H1 (cell line): ENCODE results near the gene VIPAS39. TPM values are rescaled to one million over a fixed set of nuclear protein-coding genes. Genes with fewer than 3 reads are reported as not detected.

Source experiments
- CTCF ChIA-PET: fragments of 300-600 bp; sonication (Branson Sonifier 250); formaldehyde crosslinking; loops from one replicate; lab custom pipeline; 2021; ENCODE audit not compliant: partially characterized antibody; lab: Charles Lee
- POLR2A ChIA-PET: fragments of 300-600 bp; sonication (Branson Sonifier 250); formaldehyde crosslinking; loops from one replicate; lab custom pipeline; 2021; ENCODE audit warnings: inconsistent platforms; ENCODE audit not compliant: partially characterized antibody; lab: Charles Lee
- DNase-seq, 2 experiments: peaks; one replicate each; pipeline versions ENCODE4 v3.0.0 to v3.0.0-alpha.2; 2010 to 2022; ENCODE audit warnings: low spot score in 2 of 2, low read depth in 1 of 2, mixed read lengths in 1 of 2
- FAIRE-seq: peaks from 2 replicates; lab custom pipeline; 2011; peaks lifted over from hg19 to GRCh38; lab: Jason Lieb, UNC
- H2AFZ ChIP-seq: 2 replicates; pipeline ENCODE4 v1.8.1; 2012; ENCODE audit warnings: low read length, inconsistent platforms
- H2AK5ac ChIP-seq: 2 replicates; pipeline ENCODE4 v1.6.1; 2013; ENCODE audit warnings: low read depth, low read length
- H2BK120ac ChIP-seq: replicated peaks from 2 replicates; pipeline ENCODE3; 2013; ENCODE audit warnings: low read depth, low read length, inconsistent platforms
- H2BK12ac ChIP-seq: 2 replicates; pipeline ENCODE4 v1.6.1; 2013; ENCODE audit warnings: low read depth, low read length
- H2BK15ac ChIP-seq: 2 replicates; pipeline ENCODE4 v1.6.1; 2013; ENCODE audit warnings: low read length
- H2BK20ac ChIP-seq: 2 replicates; pipeline ENCODE4 v1.6.1; 2013; ENCODE audit warnings: low read length
- H2BK5ac ChIP-seq: 2 replicates; pipeline ENCODE4 v1.6.1; 2013; ENCODE audit warnings: low read depth, low read length
- H3K14ac ChIP-seq: 2 replicates; pipeline ENCODE4 v1.6.1; 2013; ENCODE audit warnings: inconsistent platforms; ENCODE audit not compliant: insufficient read length
- H3K18ac ChIP-seq: 2 replicates; pipeline ENCODE4 v1.6.1; 2013; ENCODE audit warnings: low read length; ENCODE audit errors: extremely low read depth
- H3K23ac ChIP-seq: 2 replicates; pipeline ENCODE4 v1.6.1; 2013; ENCODE audit warnings: inconsistent platforms; ENCODE audit not compliant: insufficient read length
- H3K23me2 ChIP-seq: 2 replicates; pipeline ENCODE4 v1.6.1; 2013; ENCODE audit warnings: low read depth, low read length
- H3K27ac ChIP-seq: 2 replicates; pipeline ENCODE4 v1.6.1; 2011; ENCODE audit warnings: low read depth, low read length, inconsistent platforms
- H3K27me3 ChIP-seq, 4 experiments: replicated peaks in 1 of 4; 1 replicate in 1 of 4; 2 replicates in 3 of 4; pipeline versions ENCODE4 v1.6.1 to v1.8.1; 2011 to 2013; ENCODE audit warnings: low read length in 3 of 4, mild to moderate bottlenecking in 3 of 4, inconsistent platforms in 2 of 4, mixed read lengths in 2 of 4, moderate library complexity in 1 of 4; ENCODE audit not compliant: control insufficient read depth in 3 of 4, insufficient read depth in 3 of 4; ENCODE audit errors: extremely low read depth in 1 of 4
- H3K36me3 ChIP-seq, 4 experiments: 2 replicates each; pipeline versions ENCODE4 v1.6.1 to v1.8.1; 2011 to 2013; ENCODE audit warnings: mild to moderate bottlenecking in 4 of 4, low read length in 3 of 4, moderate library complexity in 2 of 4, control low read depth in 1 of 4, inconsistent platforms in 1 of 4; ENCODE audit not compliant: insufficient read depth in 4 of 4, control insufficient read depth in 2 of 4
- H3K4ac ChIP-seq: replicated peaks from 2 replicates; pipeline ENCODE3; 2013; ENCODE audit warnings: low read length, low read depth, mixed read lengths, inconsistent platforms; ENCODE audit not compliant: insufficient read length
- H3K4me1 ChIP-seq, 4 experiments: replicated peaks in 1 of 4; 1 replicate in 1 of 4; 2 replicates in 3 of 4; pipeline versions ENCODE4 v1.6.1 to v1.8.1; 2011 to 2013; ENCODE audit warnings: low read length in 3 of 4, inconsistent platforms in 2 of 4, mixed read lengths in 1 of 4; ENCODE audit not compliant: insufficient read depth in 4 of 4, control insufficient read depth in 3 of 4
- H3K4me2 ChIP-seq, 2 experiments: 2 replicates each; pipeline versions ENCODE4 v1.6.1 to v1.8.1; 2011 to 2013; ENCODE audit warnings: low read depth in 2 of 2, low read length in 2 of 2, control low read depth in 1 of 2, inconsistent platforms in 1 of 2, mild to moderate bottlenecking in 1 of 2; ENCODE audit not compliant: insufficient read depth in 1 of 2
- H3K4me3 ChIP-seq, 4 experiments: fragments of 200-600, 300-600 bp in 1 of 4; sonication (generic), shearing (Covaris generic), sonication (Bioruptor Twin) in 1 of 4; 2 replicates each; pipeline versions ENCODE4 v1.5.1 to v1.8.1; 2011 to 2016; ENCODE audit warnings: low read length in 4 of 4, low read depth in 3 of 4, control low read depth in 2 of 4, inconsistent platforms in 2 of 4, mild to moderate bottlenecking in 2 of 4, mixed read lengths in 1 of 4, moderate library complexity in 1 of 4; ENCODE audit not compliant: insufficient read depth in 2 of 4; ENCODE audit errors: extremely low read depth in 1 of 4
- H3K56ac ChIP-seq: replicated peaks from 2 replicates; pipeline ENCODE3; 2013; ENCODE audit warnings: low read depth, mild to moderate bottlenecking, mixed read lengths, low read length, inconsistent platforms; ENCODE audit not compliant: insufficient read length
- H3K79me1 ChIP-seq: 2 replicates; pipeline ENCODE4 v1.6.1; 2013; ENCODE audit warnings: low read depth, low read length, control low read depth
- H3K79me2 ChIP-seq, 2 experiments: 2 replicates each; pipeline versions ENCODE4 v1.6.1 to v1.8.1; 2012 to 2013; ENCODE audit warnings: low read length in 2 of 2, mild to moderate bottlenecking in 2 of 2, inconsistent platforms in 1 of 2; ENCODE audit not compliant: insufficient read depth in 2 of 2, control insufficient read depth in 1 of 2
- H3K9ac ChIP-seq, 4 experiments: replicated peaks in 1 of 4; 1 replicate in 1 of 4; 2 replicates in 3 of 4; pipeline versions ENCODE4 v1.6.1 to v1.8.1; 2011 to 2013; ENCODE audit warnings: low read depth in 3 of 4, low read length in 3 of 4, control low read depth in 2 of 4, mild to moderate bottlenecking in 2 of 4, moderate library complexity in 2 of 4, inconsistent platforms in 1 of 4; ENCODE audit errors: extremely low read depth in 1 of 4
- H3K9me3 ChIP-seq, 2 experiments: 2 replicates each; pipeline versions ENCODE4 v1.6.1 to v1.8.1; 2012 to 2013; ENCODE audit warnings: mild to moderate bottlenecking in 2 of 2, moderate library complexity in 2 of 2, control low read depth in 1 of 2, inconsistent platforms in 1 of 2, low read depth in 1 of 2, low read length in 1 of 2, mixed read lengths in 1 of 2; ENCODE audit not compliant: insufficient read depth in 2 of 2
- H4K20me1 ChIP-seq, 2 experiments: replicated peaks in 1 of 2; 2 replicates each; pipeline versions ENCODE3 to v1.8.1; 2011 to 2013; ENCODE audit warnings: inconsistent platforms in 2 of 2, low read length in 2 of 2, mild to moderate bottlenecking in 1 of 2; ENCODE audit not compliant: insufficient read depth in 2 of 2, control insufficient read depth in 1 of 2
- H4K5ac ChIP-seq: 2 replicates; pipeline ENCODE4 v1.6.1; 2013; ENCODE audit warnings: low read length, low read depth, mixed read lengths, inconsistent platforms; ENCODE audit not compliant: insufficient read length
- H4K8ac ChIP-seq: 2 replicates; pipeline ENCODE4 v1.8.0; 2013; ENCODE audit warnings: mild to moderate bottlenecking, moderate library complexity, low read length, inconsistent platforms; ENCODE audit not compliant: insufficient read depth; ENCODE audit errors: extremely low read depth
- H4K91ac ChIP-seq: replicated peaks from 2 replicates; pipeline ENCODE3; 2013; ENCODE audit warnings: low read length, mixed read lengths, inconsistent platforms; ENCODE audit not compliant: insufficient read length
- WGBS, 2 experiments: shearing (Covaris generic) in 1 of 2; methylation state at CpG; one replicate each; pipeline versions ENCODE4 v1.1.6 to v1.1.7; 2013 to 2015; ENCODE audit warnings: low lambda C conversion rate in 2 of 2, mixed read lengths in 2 of 2, inconsistent platforms in 1 of 2, low coverage in 1 of 2, missing lambda C conversion rate in 1 of 2; ENCODE audit not compliant: insufficient replicate concordance in 2 of 2, insufficient coverage in 1 of 2, insufficient read length in 1 of 2; ENCODE audit errors: extremely low coverage in 1 of 2, missing lambda C conversion rate in 1 of 2; 5-methylcytosine and 5-hydroxymethylcytosine counted together
- polyA plus RNA-seq, 7 experiments: library from polyadenylated mRNA; depleted of rRNA in 3 of 7; stranded (reverse) in 5 of 7; unstranded in 2 of 7; fragments of >200 nt in 5 of 7; fragments of 200-250 nt in 2 of 7; gene quantifications; 1 replicate in 5 of 7; 2 replicates in 1 of 7; 4 replicates in 1 of 7; pipeline versions ENCODE4 v1.2.1 to v1.2.3, GENCODE V29; 2011 to 2013; ENCODE audit warnings: missing spikeins in 2 of 7, mixed read lengths in 2 of 7
- total RNA-seq: library from RNA; stranded (reverse); fragmentation: NEBNext Ultra II Directional; extraction: Animal tissue kit (Norgen Biotek cat#: 25700); gene quantifications from 2 replicates; pipeline ENCODE4 v1.2.1, GENCODE V29; 2021

The VIPAS39 gene
- total and polyA plus RNA-seq, 2 of the 8 experiments (the other 6 are each of a cell fraction or from before 2014, with no cell fraction given) = 19.6 to 20.6 TPM

DNA sequence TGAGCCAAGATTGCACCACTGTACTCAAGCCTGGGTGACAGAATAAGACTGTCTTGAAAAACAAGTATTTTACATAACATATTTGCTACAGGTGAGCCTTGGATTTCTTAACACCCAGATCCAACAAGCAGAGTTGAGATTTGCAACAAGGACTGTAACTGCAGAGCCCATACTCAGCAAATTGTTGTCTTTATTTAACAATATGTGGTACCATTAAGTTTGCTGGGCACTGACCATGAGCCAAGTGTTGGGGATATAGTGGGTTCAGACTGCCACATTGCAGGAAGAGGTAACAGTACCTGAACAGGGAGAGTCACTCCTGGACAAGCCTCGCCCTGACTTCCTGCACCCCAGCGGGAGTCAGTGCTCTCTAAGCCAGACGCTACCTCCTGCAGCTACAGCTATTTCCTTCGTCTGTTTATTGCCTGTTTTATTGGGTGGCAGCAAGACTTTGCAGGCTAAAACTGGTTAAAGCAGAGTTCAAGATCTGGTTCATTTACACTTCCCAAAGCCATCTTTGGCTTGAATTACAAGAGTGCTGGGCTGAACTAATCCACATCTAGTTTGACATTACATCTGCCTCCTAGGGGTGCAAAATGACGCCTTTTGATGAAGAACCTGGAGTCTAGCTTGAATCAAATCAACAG, 12.9 kb upstream of the VIPAS39 start:
- Histone ChIP-seq H3K56ac (no peak overlapping the region), H4K8ac (no peak overlapping the region), H4K5ac (no peak overlapping the region), H3K23ac (no peak overlapping the region), H4K91ac (no peak overlapping the region), H2AK5ac (no peak overlapping the region), H3K4ac (no peak overlapping the region), H2BK12ac (no peak overlapping the region), H3K4me2 (no peak overlapping the region), H3K23me2 (no peaks in the 10 kb centered on the region), H2BK15ac (no peak overlapping the region), H3K9me3 (no peaks in the 10 kb centered on the region), H3K27me3 (no peaks in the 10 kb centered on the region), H2AFZ (no peak overlapping the region), H2BK5ac (no peak overlapping the region), H3K36me3 (peaks cover 10 to 43% (median 23%) of the 10 kb centered on the region in 4 experiments), H3K79me1 (no peaks in the 10 kb centered on the region), H3K4me3 (no peak overlapping the region), H3K4me1 (peaks cover 0 to 6% (median 3%) of the 10 kb centered on the region in 4 experiments; a peak in 3 of 7 replicates), H3K79me2 (no peaks in the 10 kb centered on the region), H3K14ac (no peak overlapping the region), H3K27ac (no peak overlapping the region), H2BK120ac (no peak overlapping the region), H3K9ac (no peak overlapping the region), H3K18ac (no peak overlapping the region), H4K20me1 (peaks cover 0 to 3% of the 10 kb centered on the region in 2 experiments), H2BK20ac (no peak overlapping the region)
- DNase-seq = no peak
- 77% methylated on average over 5 of the region's 5 CpGs; no CpG with 5 or more reads in 1 of the 2 experiments for WGBS, 2 experiments
- CTCF ChIA-PET = no interaction called here
- no peak for FAIRE-seq
- POLR2A ChIA-PET = interaction anchor here (1.6 kb wide), 1 partner anchor 13 kb away, joined by 4 read pairs; the partner anchor contains the start of genes AHSA1 and VIPAS39
